IMR-90 (cell line): ENCODE results near the gene GGNBP2.

Experiments used
- BHLHE40 ChIP-seq: fragments of 150-350 bp; IDR thresholded peaks from 2 replicates; pipeline ENCODE4 v1.6.1; 2016; ENCODE audit warnings: mild to moderate bottlenecking, low read depth, low read length
- CHD1 ChIP-seq: IDR thresholded peaks from 2 replicates; pipeline ENCODE4 v1.6.1; 2012; ENCODE audit warnings: low read depth, low read length, improper control_type of control experiment
- CTCF ChIP-seq: conservative IDR thresholded peaks from 2 replicates; pipeline ENCODE4 v1.5.1; 2012; ENCODE audit warnings: mild to moderate bottlenecking, low read depth, low read length, improper control_type of control experiment
- ELK1 ChIP-seq: fragments of 150-350 bp; IDR thresholded peaks from 2 replicates; pipeline ENCODE4 v1.6.1; 2016; ENCODE audit warnings: low read depth, mild to moderate bottlenecking, low read length, moderate library complexity, borderline replicate concordance
- MAFK ChIP-seq: IDR thresholded peaks from 2 replicates; pipeline ENCODE4 v1.6.1; 2012; ENCODE audit warnings: low read depth, low read length, improper control_type of control experiment
- MXI1 ChIP-seq: IDR thresholded peaks from 2 replicates; pipeline ENCODE4 v1.6.1; 2012; ENCODE audit warnings: low read depth, mild to moderate bottlenecking, low read length, moderate library complexity, borderline replicate concordance
- POLR2A ChIP-seq: IDR thresholded peaks from 2 replicates; pipeline ENCODE4 v1.6.1; 2012; ENCODE audit warnings: mild to moderate bottlenecking, low read depth, low read length
- RAD21 ChIP-seq: IDR thresholded peaks from 2 replicates; pipeline ENCODE4 v1.6.1; 2012; ENCODE audit warnings: low read length, improper control_type of control experiment
- SMC3 ChIP-seq: fragments of 150-350 bp; IDR thresholded peaks from 2 replicates; pipeline ENCODE4 v1.6.1; 2016; ENCODE audit warnings: low read depth, mild to moderate bottlenecking, antibody characterized with exemption, low read length, moderate library complexity
- TF ChIP-seq, protein P1 (sequence below): fragments of 150-350 bp; IDR thresholded peaks from 2 replicates; pipeline ENCODE4 v1.6.1; 2017; ENCODE audit warnings: mild to moderate bottlenecking, antibody characterized with exemption, low read length, low read depth

- TF ChIP-seq CTCF: no peak
- no peak for TF ChIP-seq POLR2A
- TF ChIP-seq MAFK: no peak
- TF ChIP-seq RAD21: no peak
- no peak for TF ChIP-seq BHLHE40
- no peak for TF ChIP-seq SMC3
- no peak for TF ChIP-seq MXI1
- TF ChIP-seq, protein P1, sequence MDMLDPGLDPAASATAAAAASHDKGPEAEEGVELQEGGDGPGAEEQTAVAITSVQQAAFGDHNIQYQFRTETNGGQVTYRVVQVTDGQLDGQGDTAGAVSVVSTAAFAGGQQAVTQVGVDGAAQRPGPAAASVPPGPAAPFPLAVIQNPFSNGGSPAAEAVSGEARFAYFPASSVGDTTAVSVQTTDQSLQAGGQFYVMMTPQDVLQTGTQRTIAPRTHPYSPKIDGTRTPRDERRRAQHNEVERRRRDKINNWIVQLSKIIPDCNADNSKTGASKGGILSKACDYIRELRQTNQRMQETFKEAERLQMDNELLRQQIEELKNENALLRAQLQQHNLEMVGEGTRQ: no peak
- no peak for TF ChIP-seq CHD1
- TF ChIP-seq ELK1: no peak
Observed at GRCh38 chr17:36505171-36505570, 39.5 kb upstream of the GGNBP2 start.
